Left lung (tissue), 10 donors: ENCODE results near the gene SCYGR5. TPM values are rescaled to one million over a fixed set of nuclear protein-coding genes. Genes with fewer than 3 reads are reported as not detected.

Experiments
- ATAC-seq: fragments of 200-7000 bp; cut with Tn5 transposase; one replicate; pipeline ENCODE4 v1.9.1; 2020; ENCODE audit warnings: moderate library complexity
- DNase-seq, 4 donors: peaks; one replicate each; pipeline ENCODE4 v3.0.0-alpha.2; 2013 to 2020
- H3K27ac ChIP-seq, 2 donors: fragments of 200-600 bp; sonication (generic) in 1 of 2; one replicate each; pipeline versions ENCODE4 v1.5.0 to v1.8.0; 2020 to 2021
- H3K27me3 ChIP-seq, 2 donors: fragments of 200-600 bp; sonication (generic) in 1 of 2; one replicate each; pipeline versions ENCODE4 v1.5.0 to v1.8.0; 2020 to 2021
- H3K36me3 ChIP-seq, 2 donors: fragments of 200-600 bp; sonication (generic) in 1 of 2; one replicate each; pipeline versions ENCODE4 v1.5.0 to v1.8.0; 2020 to 2021
- H3K4me1 ChIP-seq, 2 donors: fragments of 200-600 bp; one replicate each; pipeline ENCODE4 v1.8.0; 2021
- H3K4me3 ChIP-seq, 2 donors: fragments of 200-600 bp; sonication (generic) in 1 of 2; one replicate each; pipeline versions ENCODE4 v1.5.0 to v1.8.0; 2020 to 2021; ENCODE audit warnings: mild to moderate bottlenecking in 1 of 2
- H3K9me3 ChIP-seq, 2 donors: fragments of 200-600 bp; sonication (generic) in 1 of 2; one replicate each; pipeline versions ENCODE4 v1.5.0 to v1.8.0; 2020 to 2021
- intact Hi-C, 2 donors: fragments of 100-400 bp; cut with DNase I; formaldehyde crosslinking; loops; one replicate each; pipeline versions ENCODE4 v1.11.2 to v1.14.2; 2022
- polyA plus RNA-seq, 6 donors: library from polyadenylated mRNA; unstranded; fragments of 120-200 nt; gene quantifications; one replicate each; pipeline ENCODE4 v1.2.1, GENCODE V29; 2013; ENCODE audit not compliant: insufficient read length in 6 of 6
- total RNA-seq, 2 donors: library from RNA; stranded (reverse); fragmentation: NEBNext Ultra II Directional; extraction: Animal tissue kit (Norgen Biotek cat#: 25700); gene quantifications; one replicate each; pipeline ENCODE4 v1.2.1, GENCODE V29; 2021
- TF ChIP-seq, protein P1 (sequence below), 2 donors: fragments of 200-600 bp; sonication (generic) in 1 of 2; IDR thresholded peaks; one replicate each; pipeline versions ENCODE4 v1.5.0 to v1.8.0; 2021; ENCODE audit warnings: antibody characterized with exemption in 2 of 2
- donor health status: DM: no; HTN: yes; CAD: no.
- donor health status: DM: no; HTN: no; CAD: no.

The SCYGR5 gene
- total and polyA plus RNA-seq, 8 donors, result not detected

DNA sequence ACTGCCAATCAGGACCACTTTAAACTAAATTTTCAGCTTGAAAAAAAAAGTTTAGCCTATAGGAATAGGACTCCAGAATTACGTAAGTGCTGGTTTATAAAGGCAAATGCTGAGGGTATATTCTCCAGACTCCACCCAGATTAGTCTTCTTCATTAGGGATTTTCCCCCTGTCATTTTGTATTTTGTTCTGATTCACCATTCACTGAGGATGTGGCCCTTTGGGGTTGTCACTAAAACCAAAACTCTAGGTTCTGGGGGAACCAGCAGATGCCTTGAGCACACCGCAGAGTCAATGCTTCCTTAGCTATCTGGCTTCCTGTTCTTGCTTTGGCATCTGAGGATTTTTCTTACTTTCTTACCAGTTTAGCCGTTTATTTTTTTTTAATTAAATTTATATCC lies 38.8 kb upstream of the SCYGR5 start:
- H3K9me3 ChIP-seq, result peaks cover 0 to 2% of the 10 kb centered on the region in 2 donors
- ATAC-seq (no peak), DNase-seq (no peak)
- intact Hi-C loops, result no loop called here
- H3K27me3 ChIP-seq, result peaks cover 0 to 18% of the 10 kb centered on the region in 2 donors
- H3K4me1 ChIP-seq, result no peaks in the 10 kb centered on the region
- H3K27ac ChIP-seq, result no peak overlapping the region
- H3K4me3 ChIP-seq, result no peak overlapping the region
- no peaks in the 10 kb centered on the region for H3K36me3 ChIP-seq
- TF ChIP-seq, protein P1, sequence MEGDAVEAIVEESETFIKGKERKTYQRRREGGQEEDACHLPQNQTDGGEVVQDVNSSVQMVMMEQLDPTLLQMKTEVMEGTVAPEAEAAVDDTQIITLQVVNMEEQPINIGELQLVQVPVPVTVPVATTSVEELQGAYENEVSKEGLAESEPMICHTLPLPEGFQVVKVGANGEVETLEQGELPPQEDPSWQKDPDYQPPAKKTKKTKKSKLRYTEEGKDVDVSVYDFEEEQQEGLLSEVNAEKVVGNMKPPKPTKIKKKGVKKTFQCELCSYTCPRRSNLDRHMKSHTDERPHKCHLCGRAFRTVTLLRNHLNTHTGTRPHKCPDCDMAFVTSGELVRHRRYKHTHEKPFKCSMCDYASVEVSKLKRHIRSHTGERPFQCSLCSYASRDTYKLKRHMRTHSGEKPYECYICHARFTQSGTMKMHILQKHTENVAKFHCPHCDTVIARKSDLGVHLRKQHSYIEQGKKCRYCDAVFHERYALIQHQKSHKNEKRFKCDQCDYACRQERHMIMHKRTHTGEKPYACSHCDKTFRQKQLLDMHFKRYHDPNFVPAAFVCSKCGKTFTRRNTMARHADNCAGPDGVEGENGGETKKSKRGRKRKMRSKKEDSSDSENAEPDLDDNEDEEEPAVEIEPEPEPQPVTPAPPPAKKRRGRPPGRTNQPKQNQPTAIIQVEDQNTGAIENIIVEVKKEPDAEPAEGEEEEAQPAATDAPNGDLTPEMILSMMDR (IDR thresholded peaks at IDR 0.05), result no peak

DNA sequence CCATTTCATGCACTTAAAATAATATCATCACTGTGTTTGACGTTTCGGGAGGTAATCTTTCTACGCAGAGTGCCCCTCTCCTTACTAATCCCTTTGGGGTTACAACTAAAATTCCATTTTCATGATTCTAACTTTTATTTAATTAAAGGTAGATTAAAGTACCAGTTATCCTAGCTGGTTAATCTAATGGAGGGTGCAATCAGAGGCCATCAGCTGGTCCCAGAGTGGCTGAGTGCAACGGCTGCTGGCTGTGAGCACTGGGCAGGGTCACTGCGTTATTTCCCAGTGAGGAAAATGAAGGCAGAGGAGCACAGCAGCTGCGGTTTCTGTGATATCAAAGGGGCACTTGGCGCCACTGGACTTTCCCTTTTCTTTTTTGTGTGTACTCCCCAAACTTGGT lies 37.2 kb upstream of the SCYGR5 start:
- H3K36me3 ChIP-seq, result no peaks in the 10 kb centered on the region
- no peak overlapping the region for H3K27ac ChIP-seq
- no peaks in the 10 kb centered on the region for H3K4me1 ChIP-seq
- H3K27me3 ChIP-seq, result peaks cover 0 to 18% of the 10 kb centered on the region in 2 donors
- H3K4me3 ChIP-seq, result no peak overlapping the region
- TF ChIP-seq, protein P1 (IDR thresholded peaks at IDR 0.05), result no peak
- no peaks in the 10 kb centered on the region for H3K9me3 ChIP-seq
- no peak for ATAC-seq
- intact Hi-C loops, result no loop called here
- DNase-seq, result no peak

DNA sequence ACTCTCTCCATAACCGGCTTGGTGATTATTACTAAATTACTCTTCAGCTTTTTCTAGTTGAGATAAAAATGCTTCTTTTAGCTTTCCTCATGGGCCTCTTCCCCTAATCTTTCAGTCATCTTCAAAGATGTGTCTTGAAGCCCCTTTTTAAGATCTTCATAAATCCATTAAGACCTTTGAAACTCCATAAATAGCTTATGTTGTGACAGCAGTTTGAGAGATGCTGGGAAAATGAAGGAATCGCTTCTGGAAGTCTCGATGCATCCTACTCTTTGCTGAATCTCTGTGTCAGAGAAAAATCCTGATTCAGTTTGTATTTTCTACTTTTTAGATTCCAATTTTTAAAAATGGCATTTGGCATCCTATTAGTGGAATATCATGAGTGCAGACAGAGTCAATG lies 36.3 kb upstream of the SCYGR5 start:
- ATAC-seq (no peak), DNase-seq (no peak)
- TF ChIP-seq, protein P1 (IDR thresholded peaks at IDR 0.05), result no peak
- intact Hi-C loops, result no loop called here
- H3K9me3 ChIP-seq, result no peaks in the 10 kb centered on the region
- H3K27ac ChIP-seq, result no peak overlapping the region
- H3K4me3 ChIP-seq, result no peak overlapping the region
- H3K27me3 ChIP-seq, result peaks cover 0 to 18% of the 10 kb centered on the region in 2 donors
- H3K36me3 ChIP-seq, result no peaks in the 10 kb centered on the region
- no peaks in the 10 kb centered on the region for H3K4me1 ChIP-seq

DNA sequence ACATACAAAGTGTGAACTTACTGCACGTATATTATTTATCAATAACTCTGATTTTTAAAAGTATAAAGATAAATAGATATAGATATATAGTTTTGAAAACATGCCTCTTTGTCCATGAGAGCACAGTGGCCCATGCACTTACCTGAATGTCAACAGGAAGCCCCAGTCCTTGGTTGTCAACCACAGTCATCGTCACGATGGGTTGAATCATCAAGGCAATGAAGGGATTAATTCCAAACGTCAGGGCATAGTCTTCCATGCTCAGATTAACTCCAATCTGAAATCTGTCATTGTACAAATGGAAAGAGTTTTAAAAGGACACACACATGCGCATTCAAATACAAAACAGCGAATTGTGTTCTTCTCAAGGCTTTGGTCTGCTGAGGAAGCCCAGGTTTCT lies 33.8 kb upstream of the SCYGR5 start:
- Histone ChIP-seq H3K4me3 (no peak overlapping the region), H3K27me3 (peaks cover 0 to 18% of the 10 kb centered on the region in 2 donors), H3K9me3 (no peaks in the 10 kb centered on the region), H3K36me3 (no peaks in the 10 kb centered on the region), H3K27ac (no peak overlapping the region), H3K4me1 (no peaks in the 10 kb centered on the region)
- no peak for DNase-seq
- intact Hi-C loops, result no loop called here
- TF ChIP-seq, protein P1 (IDR thresholded peaks at IDR 0.05), result no peak
- ATAC-seq, result no peak

DNA sequence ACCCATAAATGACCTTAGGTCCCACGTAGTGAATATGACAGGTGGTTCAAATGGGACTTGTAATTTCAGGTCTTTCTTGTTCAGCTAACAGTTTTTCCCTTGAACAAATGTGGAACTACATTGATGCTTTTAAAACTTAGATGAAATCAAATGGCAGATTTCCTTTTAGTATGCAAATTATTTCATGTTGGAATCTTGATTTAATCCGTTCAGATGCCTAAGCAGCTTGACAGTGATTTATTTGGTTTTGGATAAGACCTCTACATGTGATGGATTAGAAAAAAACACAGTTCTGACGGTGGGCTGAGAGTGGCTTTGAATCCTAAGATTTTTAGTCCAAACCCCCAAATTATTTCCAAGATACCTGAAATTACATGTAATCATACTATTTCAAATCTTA lies 32.4 kb upstream of the SCYGR5 start:
- ATAC-seq (no peak), DNase-seq (no peak)
- intact Hi-C loops, result no loop called here
- no peaks in the 10 kb centered on the region for H3K36me3 ChIP-seq
- no peaks in the 10 kb centered on the region for H3K9me3 ChIP-seq
- no peaks in the 10 kb centered on the region for H3K4me1 ChIP-seq
- TF ChIP-seq, protein P1 (IDR thresholded peaks at IDR 0.05), result no peak
- H3K4me3 ChIP-seq, result no peak overlapping the region
- peaks cover 0 to 18% of the 10 kb centered on the region in 2 donors for H3K27me3 ChIP-seq
- no peak overlapping the region for H3K27ac ChIP-seq
